ENCODE results near the gene SMIM10L1.

Gene SMIM10L1

GRCh38 chr12:11164384-11164783, 6.6 kb upstream of the SMIM10L1 start:
- Mint-ChIP-seq H3K27me3 (no peaks in the 10 kb centered on the region), H3K9me3 (ENCODE audit: low read depth) (no peaks in the 10 kb centered on the region), H3K4me1 (ENCODE audit: low read depth) (peaks cover 80% of the 10 kb centered on the region), H3K4me3 (no peak overlapping the region), H3K36me3 (peaks cover 27% of the 10 kb centered on the region), H3K27ac (no peak overlapping the region)

- no peak overlapping the region for H3K27ac Mint-ChIP-seq
- H3K36me3 Mint-ChIP-seq: peaks cover 23% of the 10 kb centered on the region
- H3K9me3 Mint-ChIP-seq (ENCODE audit: low read depth): no peaks in the 10 kb centered on the region
- peaks cover 79% of the 10 kb centered on the region for H3K4me1 Mint-ChIP-seq (ENCODE audit: low read depth)
- H3K4me3 Mint-ChIP-seq: no peak overlapping the region
- no peaks in the 10 kb centered on the region for H3K27me3 Mint-ChIP-seq
Measured at GRCh38 chr12:11166300-11166699, 4.7 kb upstream of the SMIM10L1 start.

GRCh38 chr12:11170810-11171144, 217 bp upstream of the SMIM10L1 start:
- H3K4me1 Mint-ChIP-seq (ENCODE audit: low read depth): peaks cover 76% of the 10 kb centered on the region
- peak overlapping the region; percentile 83 for H3K27ac Mint-ChIP-seq

GRCh38 chr12:11171969-11172675, 1.1 kb downstream of the SMIM10L1 start:
- Mint-ChIP-seq H3K4me3 (peak overlapping the region; percentile 98), H3K36me3 (peaks cover 28% of the 10 kb centered on the region)

More at GRCh38 chr12:11170810-11171144, 217 bp upstream of the SMIM10L1 start:
- Mint-ChIP-seq H3K4me3 (peak overlapping the region; percentile 98), H3K9me3 (ENCODE audit: low read depth) (no peaks in the 10 kb centered on the region), H3K27me3 (no peaks in the 10 kb centered on the region), H3K36me3 (peaks cover 30% of the 10 kb centered on the region)

GRCh38 chr12:11174022-11174421, 3.0 kb downstream of the SMIM10L1 start:
- H3K27ac Mint-ChIP-seq: no peak overlapping the region
- H3K4me3 Mint-ChIP-seq: no peak overlapping the region
- peaks cover 28% of the 10 kb centered on the region for H3K36me3 Mint-ChIP-seq
- no peaks in the 10 kb centered on the region for H3K27me3 Mint-ChIP-seq
- H3K9me3 Mint-ChIP-seq (ENCODE audit: low read depth): no peaks in the 10 kb centered on the region
- H3K4me1 Mint-ChIP-seq (ENCODE audit: low read depth): peaks cover 51% of the 10 kb centered on the region

More at GRCh38 chr12:11171969-11172675, 1.1 kb downstream of the SMIM10L1 start:
- Mint-ChIP-seq H3K27ac (peak overlapping the region; percentile 99), H3K4me1 (ENCODE audit: low read depth) (peaks cover 68% of the 10 kb centered on the region), H3K27me3 (no peaks in the 10 kb centered on the region), H3K9me3 (ENCODE audit: low read depth) (no peaks in the 10 kb centered on the region)

GRCh38 chr12:11178250-11178649, 7.3 kb downstream of the SMIM10L1 start:
- Mint-ChIP-seq H3K4me3 (no peak overlapping the region), H3K27me3 (no peaks in the 10 kb centered on the region), H3K9me3 (ENCODE audit: low read depth) (no peaks in the 10 kb centered on the region), H3K27ac (no peak overlapping the region), H3K36me3 (peaks cover 20% of the 10 kb centered on the region), H3K4me1 (ENCODE audit: low read depth) (peaks cover 19% of the 10 kb centered on the region)

- Mint-ChIP-seq H3K36me3 (peaks cover 5% of the 10 kb centered on the region), H3K4me1 (ENCODE audit: low read depth) (peaks cover 3% of the 10 kb centered on the region), H3K4me3 (no peak overlapping the region), H3K9me3 (ENCODE audit: low read depth) (no peaks in the 10 kb centered on the region), H3K27ac (no peak overlapping the region), H3K27me3 (no peaks in the 10 kb centered on the region)
Measured at GRCh38 chr12:11182529-11182928, 11.5 kb downstream of the SMIM10L1 start.

- Mint-ChIP-seq H3K27me3 (no peaks in the 10 kb centered on the region), H3K9me3 (ENCODE audit: low read depth) (no peaks in the 10 kb centered on the region)
Measured at GRCh38 chr12:11183011-11183410, 12.0 kb downstream of the SMIM10L1 start.

GRCh38 chr12:11186837-11187236, 15.8 kb downstream of the SMIM10L1 start, which contains the start of gene TAS2R42:
Gene TAS2R42 (minus strand): TSS chr12:11186937. CDS start chr12:11186937, 0 bp downstream.
- H3K4me3 Mint-ChIP-seq: no peak within 1 kb of the TSS
- peaks cover 17% of the 10 kb centered on the region for H3K36me3 Mint-ChIP-seq
- no peaks in the 10 kb centered on the region for H3K4me1 Mint-ChIP-seq (ENCODE audit: low read depth)
- no peaks in the 10 kb centered on the region for H3K27me3 Mint-ChIP-seq
- H3K9me3 Mint-ChIP-seq (ENCODE audit: low read depth): no peaks in the 10 kb centered on the region
- H3K27ac Mint-ChIP-seq: no peak within 1 kb of the TSS

More at GRCh38 chr12:11183011-11183410, 12.0 kb downstream of the SMIM10L1 start:
- peaks cover 3% of the 10 kb centered on the region for H3K36me3 Mint-ChIP-seq
- H3K4me1 Mint-ChIP-seq (ENCODE audit: low read depth): peaks cover 3% of the 10 kb centered on the region
- H3K4me3 Mint-ChIP-seq: no peak overlapping the region
- no peak overlapping the region for H3K27ac Mint-ChIP-seq

- no peaks in the 10 kb centered on the region for H3K4me1 Mint-ChIP-seq (ENCODE audit: low read depth)
- H3K9me3 Mint-ChIP-seq (ENCODE audit: low read depth): no peaks in the 10 kb centered on the region
- no peaks in the 10 kb centered on the region for H3K27me3 Mint-ChIP-seq
- no peak overlapping the region for H3K4me3 Mint-ChIP-seq
- peaks cover 10% of the 10 kb centered on the region for H3K36me3 Mint-ChIP-seq
- no peak overlapping the region for H3K27ac Mint-ChIP-seq
Measured at GRCh38 chr12:11202811-11203210, 31.8 kb downstream of the SMIM10L1 start.

- Mint-ChIP-seq H3K4me1 (ENCODE audit: low read depth) (no peaks in the 10 kb centered on the region), H3K27ac (no peak overlapping the region), H3K4me3 (no peak overlapping the region), H3K9me3 (ENCODE audit: low read depth) (no peaks in the 10 kb centered on the region), H3K27me3 (no peaks in the 10 kb centered on the region), H3K36me3 (peaks cover 10% of the 10 kb centered on the region)
Measured at GRCh38 chr12:11204173-11204572, 33.2 kb downstream of the SMIM10L1 start.

- H3K9me3 Mint-ChIP-seq (ENCODE audit: low read depth): no peaks in the 10 kb centered on the region
- no peaks in the 10 kb centered on the region for H3K27me3 Mint-ChIP-seq
- H3K36me3 Mint-ChIP-seq: peaks cover 11% of the 10 kb centered on the region
- no peaks in the 10 kb centered on the region for H3K4me1 Mint-ChIP-seq (ENCODE audit: low read depth)
- no peak overlapping the region for H3K4me3 Mint-ChIP-seq
- no peak overlapping the region for H3K27ac Mint-ChIP-seq
Measured at GRCh38 chr12:11209113-11209512, 38.1 kb downstream of the SMIM10L1 start.
